ENCODE results near the gene ARHGAP22. TPM values are rescaled to one million over a fixed set of nuclear protein-coding genes. Genes with fewer than 3 reads are reported as not detected.

The ARHGAP22 gene
- total and polyA plus RNA-seq, 2 donors (not counting 1 experiment from before 2014, with no cell fraction given), result 10.4 to 75.5 TPM

DNA sequence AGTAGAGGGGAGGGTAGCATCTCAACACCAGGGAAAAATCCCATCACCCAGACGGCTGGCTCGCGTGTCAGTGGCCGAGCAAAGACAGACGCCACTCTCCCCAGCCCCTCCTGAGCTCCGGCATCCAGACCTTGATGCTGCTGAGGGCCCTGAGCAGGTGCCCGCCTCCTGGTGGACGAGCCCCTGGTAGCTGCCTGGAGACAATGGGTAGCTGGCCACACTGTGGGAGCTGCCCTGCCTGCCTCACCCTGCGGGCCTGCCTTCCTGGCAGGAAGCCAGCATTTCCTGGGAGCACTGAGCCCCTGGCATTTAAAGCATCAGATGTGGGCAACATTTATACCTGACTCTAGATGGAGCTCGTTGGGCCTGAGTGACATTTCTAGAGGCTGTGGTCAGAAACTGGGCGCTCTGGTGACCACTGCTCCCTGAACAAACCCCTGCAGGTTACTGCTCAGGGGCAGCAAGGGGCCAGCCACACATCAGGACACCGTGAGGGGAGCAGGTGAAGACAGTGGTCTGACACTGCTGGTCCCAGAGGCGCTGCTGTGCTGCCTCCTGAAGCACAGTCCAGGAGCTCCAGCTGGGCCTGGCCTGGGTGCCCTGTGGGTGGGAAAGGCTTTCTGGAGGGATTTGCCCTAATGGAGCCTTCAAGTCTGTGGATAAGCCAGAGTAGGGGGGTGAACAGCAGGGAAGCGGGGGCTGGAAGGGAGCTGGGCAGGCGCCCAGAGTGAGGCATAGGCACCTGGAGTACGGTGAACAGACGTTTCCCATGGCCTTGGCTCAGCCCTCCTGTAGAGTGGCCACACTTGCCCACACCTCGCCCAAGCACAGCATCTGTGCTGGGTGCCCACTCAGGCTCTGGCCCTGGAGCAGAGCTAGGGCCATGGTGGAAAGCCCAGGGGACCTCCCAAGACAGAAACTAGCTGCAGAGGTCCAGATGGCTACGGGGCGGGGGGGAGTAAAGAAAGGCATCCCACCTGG lies 159.7 kb downstream of the ARHGAP22 start:
- Histone ChIP-seq H3K9me3 (ENCODE audit: control insufficient read depth, insufficient read depth, low read depth, low read length) (no peaks in the 10 kb centered on the region), H3K27me3 (ENCODE audit: control insufficient read depth, insufficient read depth, low read length) (no peaks in the 10 kb centered on the region), H3K4me2 (ENCODE audit: extremely low read depth, insufficient read depth, low read length) (no peak overlapping the region), H3K4me1 (ENCODE audit: control insufficient read depth, extremely low read depth, insufficient read depth, low read length) (peaks cover 6% of the 10 kb centered on the region), H3K9ac (ENCODE audit: insufficient read depth, low read length) (no peak overlapping the region), H2AFZ (ENCODE audit: low read length) (no peak overlapping the region), H3K79me2 (ENCODE audit: control insufficient read depth, insufficient read depth, low read length) (peaks cover 5% of the 10 kb centered on the region), H4K20me1 (ENCODE audit: control insufficient read depth, extremely low read depth, insufficient read depth, low read length) (no peaks in the 10 kb centered on the region), H3K27ac (ENCODE audit: insufficient read depth, low read length) (no peak overlapping the region), H3K4me3 (replicated peaks in 1 of 4; ENCODE audit: control extremely low read depth in 1 of 4, insufficient read depth in 1 of 4, low read depth in 3 of 4, low read length in 4 of 4) (no peak overlapping the region), H3K36me3 (ENCODE audit: control insufficient read depth, insufficient read depth, low read length) (peaks cover 18% of the 10 kb centered on the region)
- no peak for TF ChIP-seq EZH2 (IDR thresholded peaks at IDR 0.05; ENCODE audit: low read length, missing control alignments)
- no peak for DNase-seq (ENCODE audit: low read depth in 2 of 2)

DNA sequence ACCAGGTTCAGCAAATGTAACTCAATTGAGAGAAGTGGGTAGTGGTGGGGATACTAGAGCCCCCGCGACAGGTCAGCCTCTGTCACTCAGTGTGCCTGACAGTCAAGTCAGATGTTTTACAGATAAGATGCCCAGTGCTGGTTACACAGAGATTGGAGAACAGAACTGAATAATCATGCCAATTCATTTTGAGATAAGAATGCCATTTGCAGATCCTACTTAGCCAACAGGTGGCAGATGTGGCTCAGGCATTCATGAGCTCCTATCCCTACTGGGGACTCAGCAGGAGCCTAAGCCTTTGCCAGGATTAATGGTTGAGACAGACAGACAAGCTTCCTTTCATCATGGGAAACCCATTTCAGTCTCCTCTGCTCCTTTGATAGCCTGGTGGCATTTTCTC lies 160.6 kb downstream of the ARHGAP22 start:
- peak; percentile 27 to 49 for DNase-seq (ENCODE audit: low read depth in 2 of 2)
- no peak overlapping the region for H2AFZ ChIP-seq (ENCODE audit: low read length)
- H3K27ac ChIP-seq (ENCODE audit: insufficient read depth, low read length), result no peak overlapping the region
- no peaks in the 10 kb centered on the region for H3K27me3 ChIP-seq (ENCODE audit: control insufficient read depth, insufficient read depth, low read length)
- H3K4me3 ChIP-seq (replicated peaks in 1 of 4; ENCODE audit: control extremely low read depth in 1 of 4, insufficient read depth in 1 of 4, low read depth in 3 of 4, low read length in 4 of 4), result no peak overlapping the region
- H3K4me1 ChIP-seq (ENCODE audit: control insufficient read depth, extremely low read depth, insufficient read depth, low read length), result peaks cover 11% of the 10 kb centered on the region
- TF ChIP-seq, protein P1, sequence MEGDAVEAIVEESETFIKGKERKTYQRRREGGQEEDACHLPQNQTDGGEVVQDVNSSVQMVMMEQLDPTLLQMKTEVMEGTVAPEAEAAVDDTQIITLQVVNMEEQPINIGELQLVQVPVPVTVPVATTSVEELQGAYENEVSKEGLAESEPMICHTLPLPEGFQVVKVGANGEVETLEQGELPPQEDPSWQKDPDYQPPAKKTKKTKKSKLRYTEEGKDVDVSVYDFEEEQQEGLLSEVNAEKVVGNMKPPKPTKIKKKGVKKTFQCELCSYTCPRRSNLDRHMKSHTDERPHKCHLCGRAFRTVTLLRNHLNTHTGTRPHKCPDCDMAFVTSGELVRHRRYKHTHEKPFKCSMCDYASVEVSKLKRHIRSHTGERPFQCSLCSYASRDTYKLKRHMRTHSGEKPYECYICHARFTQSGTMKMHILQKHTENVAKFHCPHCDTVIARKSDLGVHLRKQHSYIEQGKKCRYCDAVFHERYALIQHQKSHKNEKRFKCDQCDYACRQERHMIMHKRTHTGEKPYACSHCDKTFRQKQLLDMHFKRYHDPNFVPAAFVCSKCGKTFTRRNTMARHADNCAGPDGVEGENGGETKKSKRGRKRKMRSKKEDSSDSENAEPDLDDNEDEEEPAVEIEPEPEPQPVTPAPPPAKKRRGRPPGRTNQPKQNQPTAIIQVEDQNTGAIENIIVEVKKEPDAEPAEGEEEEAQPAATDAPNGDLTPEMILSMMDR (conservative IDR thresholded peaks at IDR 0.05 in 1 of 2, IDR thresholded peaks at IDR 0.05 in 1 of 2; ENCODE audit: low read depth in 1 of 2, low read length in 2 of 2), result peak in 1 of 2 donors; percentile 24
- no peak for TF ChIP-seq EZH2 (IDR thresholded peaks at IDR 0.05; ENCODE audit: low read length, missing control alignments)
- H4K20me1 ChIP-seq (ENCODE audit: control insufficient read depth, extremely low read depth, insufficient read depth, low read length), result no peaks in the 10 kb centered on the region
- peaks cover 3% of the 10 kb centered on the region for H3K79me2 ChIP-seq (ENCODE audit: control insufficient read depth, insufficient read depth, low read length)
- no peak overlapping the region for H3K9ac ChIP-seq (ENCODE audit: insufficient read depth, low read length)
- no peaks in the 10 kb centered on the region for H3K9me3 ChIP-seq (ENCODE audit: control insufficient read depth, insufficient read depth, low read depth, low read length)
- H3K36me3 ChIP-seq (ENCODE audit: control insufficient read depth, insufficient read depth, low read length), result peaks cover 16% of the 10 kb centered on the region
- H3K4me2 ChIP-seq (ENCODE audit: extremely low read depth, insufficient read depth, low read length), result no peak overlapping the region

DNA sequence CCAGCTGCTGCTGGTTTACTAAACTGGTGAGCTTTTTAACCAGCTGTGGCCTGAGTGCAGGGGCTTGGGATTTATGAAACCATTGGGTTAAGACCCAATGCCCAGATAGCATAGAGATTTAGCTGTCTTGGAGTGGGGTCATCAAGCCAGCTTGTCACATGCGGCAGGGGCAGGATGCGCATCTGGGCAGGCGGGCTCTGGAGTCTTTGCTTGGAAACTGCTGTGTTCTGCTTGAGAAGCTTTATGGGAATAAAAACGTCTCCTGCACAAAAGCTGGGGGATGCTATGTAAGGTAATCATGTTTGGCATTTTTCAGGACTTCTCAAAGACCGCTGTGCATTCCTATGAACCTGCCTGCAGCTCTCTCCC lies 162.1 kb downstream of the ARHGAP22 start:
- Histone ChIP-seq H3K79me2 (ENCODE audit: control insufficient read depth, insufficient read depth, low read length) (no peaks in the 10 kb centered on the region), H3K4me3 (replicated peaks in 1 of 4; ENCODE audit: control extremely low read depth in 1 of 4, insufficient read depth in 1 of 4, low read depth in 3 of 4, low read length in 4 of 4) (no peak overlapping the region), H4K20me1 (ENCODE audit: control insufficient read depth, extremely low read depth, insufficient read depth, low read length) (no peaks in the 10 kb centered on the region), H3K4me1 (ENCODE audit: control insufficient read depth, extremely low read depth, insufficient read depth, low read length) (peaks cover 13% of the 10 kb centered on the region), H3K27me3 (ENCODE audit: control insufficient read depth, insufficient read depth, low read length) (no peaks in the 10 kb centered on the region), H3K4me2 (ENCODE audit: extremely low read depth, insufficient read depth, low read length) (no peak overlapping the region), H3K27ac (ENCODE audit: insufficient read depth, low read length) (no peak overlapping the region), H3K9ac (ENCODE audit: insufficient read depth, low read length) (no peak overlapping the region), H2AFZ (ENCODE audit: low read length) (no peak overlapping the region), H3K9me3 (ENCODE audit: control insufficient read depth, insufficient read depth, low read depth, low read length) (no peaks in the 10 kb centered on the region), H3K36me3 (ENCODE audit: control insufficient read depth, insufficient read depth, low read length) (peaks cover 16% of the 10 kb centered on the region)
- TF ChIP-seq, protein P1 (conservative IDR thresholded peaks at IDR 0.05 in 1 of 2, IDR thresholded peaks at IDR 0.05 in 1 of 2; ENCODE audit: low read depth in 1 of 2, low read length in 2 of 2), result no peak
- TF ChIP-seq EZH2 (IDR thresholded peaks at IDR 0.05; ENCODE audit: low read length, missing control alignments), result no peak
- no peak for DNase-seq (ENCODE audit: low read depth in 2 of 2)
